Measurements from ENCODE around the gene HDAC9. TPM values are rescaled to one million over a fixed set of nuclear protein-coding genes. Genes with fewer than 3 reads are reported as not detected.

HDAC9 gene
- total and polyA plus RNA-seq, 2 of the 13 experiments (the other 11 are each of a cell fraction or from before 2014, with no cell fraction given) = 0.05 to 0.07 TPM

DNA sequence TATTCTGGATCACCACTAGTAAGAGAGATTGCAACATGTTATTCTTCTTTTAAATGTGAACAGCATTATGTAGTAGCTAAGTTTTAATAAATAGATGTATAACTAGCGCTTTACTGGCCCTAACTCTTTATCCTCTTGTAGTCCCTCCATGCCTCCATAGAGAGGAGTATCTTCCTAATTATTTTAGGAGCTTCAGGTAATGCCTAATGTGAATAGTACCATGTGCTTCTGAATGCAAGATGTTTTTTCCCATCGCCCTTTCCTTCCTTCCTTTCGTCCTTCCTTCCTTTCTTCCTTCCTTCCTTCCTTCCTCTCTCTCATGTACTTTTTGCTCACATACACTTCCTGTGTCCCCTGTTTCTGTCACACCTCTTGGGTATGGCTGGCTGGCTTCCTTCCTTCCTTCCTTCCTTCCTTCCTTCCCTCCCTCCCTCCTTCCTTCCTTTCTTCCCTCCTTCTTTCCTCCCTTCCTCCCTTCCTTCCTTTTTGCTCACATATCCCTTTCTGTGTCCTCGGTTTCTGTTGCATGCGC is 290.7 kb downstream of the HDAC9 start:
- Histone ChIP-seq H3K27me3 (ENCODE audit: control insufficient read depth in 1 of 2, insufficient read depth in 2 of 2, low read length in 2 of 2) (no peaks in the 10 kb centered on the region), H3K36me3 (replicated peaks in 1 of 2; ENCODE audit: control insufficient read depth in 1 of 2, insufficient read depth in 2 of 2, low read length in 2 of 2) (no peaks in the 10 kb centered on the region), H4K20me1 (ENCODE audit: insufficient read depth, low read length) (no peaks in the 10 kb centered on the region), H3K9ac (ENCODE audit: insufficient read depth, low read depth, low read length) (no peak overlapping the region), H3K4me1 (ENCODE audit: insufficient read depth, low read length) (no peaks in the 10 kb centered on the region), H3K79me2 (ENCODE audit: insufficient read depth, low read length) (no peaks in the 10 kb centered on the region), H3K27ac (ENCODE audit: extremely low read length, insufficient read depth, low read length) (no peak overlapping the region), H3K4me3 (replicated peaks in 1 of 3; ENCODE audit: insufficient read depth in 1 of 3, low read depth in 2 of 3, low read length in 3 of 3) (no peak overlapping the region), H3K4me2 (ENCODE audit: low read depth, low read length) (no peak overlapping the region), H2AFZ (ENCODE audit: low read length) (no peak overlapping the region), H3K9me3 (ENCODE audit: low read length) (peaks cover 25% of the 10 kb centered on the region; the same call in 1 of the 2 replicates)
- FAIRE-seq (no peak), DNase-seq (ENCODE audit: low spot score) (no peak), ATAC-seq (no peak)
- no TSS peak for BruUV-seq (replicated peaks)
- 3% methylated on average over 5 of the region's 5 CpGs for WGBS (ENCODE audit: low lambda C conversion rate)
- in situ Hi-C loops (cut with HindIII; ENCODE audit: extremely low pct_ligation_motif_present, low pct_unique_long_range_greater_than_20kb) = no loop called here
- TF ChIP-seq KDM1A (CRISPR knock-in tag; IDR thresholded peaks at IDR 0.05) = no peak
- TF ChIP-seq ZC3H4 (CRISPR knock-in tag; IDR thresholded peaks at IDR 0.05; ENCODE audit: borderline replicate concordance) = no peak
- TF ChIP-seq NFRKB (IDR thresholded peaks at IDR 0.05) = no peak
- no peak for TF ChIP-seq ZNF382 (CRISPR knock-in tag; IDR thresholded peaks at IDR 0.05; ENCODE audit: borderline replicate concordance)
- no peak for TF ChIP-seq ZSCAN9 (CRISPR knock-in tag; IDR thresholded peaks at IDR 0.05; ENCODE audit: borderline replicate concordance)
- ChIA-PET POLR2A (no interaction called here), CTCF (ENCODE audit: low intra/inter-chr PET ratio, low total read pairs) (no interaction called here)
- intact Hi-C loops (cut with micrococcal nuclease; ENCODE audit: unreplicated experiment) = no loop called here

DNA sequence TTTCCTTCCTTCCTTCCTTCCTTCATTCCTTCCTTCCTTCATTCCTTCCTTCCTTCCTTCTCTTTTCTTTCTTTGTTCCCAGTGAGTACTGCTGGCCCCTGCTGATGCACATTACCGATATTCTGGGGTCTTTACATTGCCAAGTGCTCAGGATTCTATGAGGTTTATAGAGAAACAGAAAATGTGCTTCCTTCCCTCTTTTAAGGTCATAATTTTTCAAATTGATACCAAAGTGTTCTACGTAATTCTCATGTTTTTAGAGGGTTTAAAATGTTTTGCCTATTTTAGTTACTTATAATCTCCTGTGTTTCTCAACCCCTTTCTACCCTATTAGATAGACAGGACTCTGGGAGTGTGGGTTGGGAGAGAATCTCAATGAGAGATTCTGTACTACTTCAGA is 291.2 kb downstream of the HDAC9 start:
- Histone ChIP-seq H3K9ac (ENCODE audit: insufficient read depth, low read depth, low read length) (no peak overlapping the region), H3K27ac (ENCODE audit: extremely low read length, insufficient read depth, low read length) (no peak overlapping the region), H3K4me3 (replicated peaks in 1 of 3; ENCODE audit: insufficient read depth in 1 of 3, low read depth in 2 of 3, low read length in 3 of 3) (no peak overlapping the region), H3K36me3 (replicated peaks in 1 of 2; ENCODE audit: control insufficient read depth in 1 of 2, insufficient read depth in 2 of 2, low read length in 2 of 2) (no peaks in the 10 kb centered on the region), H3K4me2 (ENCODE audit: low read depth, low read length) (no peak overlapping the region), H3K9me3 (ENCODE audit: low read length) (peaks cover 25% of the 10 kb centered on the region; the same call in 1 of the 2 replicates), H3K79me2 (ENCODE audit: insufficient read depth, low read length) (no peaks in the 10 kb centered on the region), H2AFZ (ENCODE audit: low read length) (no peak overlapping the region), H3K4me1 (ENCODE audit: insufficient read depth, low read length) (no peaks in the 10 kb centered on the region), H3K27me3 (ENCODE audit: control insufficient read depth in 1 of 2, insufficient read depth in 2 of 2, low read length in 2 of 2) (no peaks in the 10 kb centered on the region), H4K20me1 (ENCODE audit: insufficient read depth, low read length) (no peaks in the 10 kb centered on the region)
- ChIA-PET POLR2A (no interaction called here), CTCF (ENCODE audit: low intra/inter-chr PET ratio, low total read pairs) (no interaction called here)
- DNase-seq (ENCODE audit: low spot score) (no peak), ATAC-seq (no peak), FAIRE-seq (no peak)
- BruUV-seq (replicated peaks) = no TSS peak
- no peak for TF ChIP-seq IRX3 (CRISPR knock-in tag; IDR thresholded peaks at IDR 0.05; ENCODE audit: borderline replicate concordance, low read depth)
- TF ChIP-seq NAIF1 (CRISPR knock-in tag; IDR thresholded peaks at IDR 0.05; ENCODE audit: borderline replicate concordance) = no peak
- TF ChIP-seq ZSCAN29 (CRISPR knock-in tag; conservative IDR thresholded peaks at IDR 0.05) = no peak
- TF ChIP-seq TGIF2 (CRISPR knock-in tag; IDR thresholded peaks at IDR 0.05) = no peak
- 4% methylated on average over 2 of the region's 2 CpGs for WGBS (ENCODE audit: low lambda C conversion rate)
- in situ Hi-C loops (cut with HindIII; ENCODE audit: extremely low pct_ligation_motif_present, low pct_unique_long_range_greater_than_20kb) (no loop called here), intact Hi-C loops (cut with micrococcal nuclease; ENCODE audit: unreplicated experiment) (no loop called here)
